Measurements from ENCODE around the gene PRKN. TPM values are rescaled to one million over a fixed set of nuclear protein-coding genes. Genes with fewer than 3 reads are reported as not detected.

Gene PRKN
- total and polyA plus RNA-seq, 5 donors from 2014 or later: 0.24 to 3.7 (median 2.5) TPM

- peaks cover 0 to 7% (median 0%) of the 10 kb centered on the region in 7 donors for H3K9me3 Mint-ChIP-seq
- ATAC-seq (ENCODE audit: low read depth in 2 of 2): no peak
- H3K27me3 Mint-ChIP-seq: no peaks in the 10 kb centered on the region
- no peak for DNase-seq
- peaks cover 3% of the 10 kb centered on the region for H3K36me3 Mint-ChIP-seq
- no peaks in the 10 kb centered on the region for H3K4me1 ChIP-seq (ENCODE audit: control insufficient read depth, insufficient read depth, low read length, poor library complexity, severe bottlenecking)
- no peak overlapping the region for H3K4me3 Mint-ChIP-seq
- H3K27ac Mint-ChIP-seq: no peak overlapping the region
- peaks cover 0 to 2% (median 0%) of the 10 kb centered on the region in 4 donors for H3K4me1 Mint-ChIP-seq
- H3K27me3 ChIP-seq (ENCODE audit: control insufficient read depth, insufficient read depth, low read length): no peaks in the 10 kb centered on the region
- H3K36me3 ChIP-seq (ENCODE audit: control insufficient read depth, insufficient read depth, low read length): no peaks in the 10 kb centered on the region
- no peak overlapping the region for H3K4me3 ChIP-seq (ENCODE audit: low read depth, low read length)
- no peaks in the 10 kb centered on the region for H3K9me3 ChIP-seq (ENCODE audit: control insufficient read depth in 2 of 2, low read length in 2 of 2)
- H3K27ac ChIP-seq (ENCODE audit: insufficient read depth, low read length, poor library complexity, severe bottlenecking): no peak overlapping the region
Observed at GRCh38 chr6:161682982-161683381, 1044.6 kb downstream of the PRKN start.

GRCh38 chr6:161679980-161680538 is 1047.5 kb downstream of the PRKN start:
- H3K4me1 ChIP-seq (ENCODE audit: control insufficient read depth, insufficient read depth, low read length, poor library complexity, severe bottlenecking): no peaks in the 10 kb centered on the region
- H3K27me3 ChIP-seq (ENCODE audit: control insufficient read depth, insufficient read depth, low read length): no peaks in the 10 kb centered on the region
- DNase-seq: no peak
- no peaks in the 10 kb centered on the region for H3K36me3 ChIP-seq (ENCODE audit: control insufficient read depth, insufficient read depth, low read length)
- Mint-ChIP-seq H3K9me3 (peaks cover 0 to 5% (median 0%) of the 10 kb centered on the region in 7 donors), H3K4me1 (no peaks in the 10 kb centered on the region), H3K27ac (no peak overlapping the region), H3K36me3 (no peaks in the 10 kb centered on the region), H3K27me3 (no peaks in the 10 kb centered on the region), H3K4me3 (no peak overlapping the region)
- no peak overlapping the region for H3K4me3 ChIP-seq (ENCODE audit: low read depth, low read length)
- no peaks in the 10 kb centered on the region for H3K9me3 ChIP-seq (ENCODE audit: control insufficient read depth in 2 of 2, low read length in 2 of 2)
- ATAC-seq (ENCODE audit: low read depth in 2 of 2): no peak
- H3K27ac ChIP-seq (ENCODE audit: insufficient read depth, low read length, poor library complexity, severe bottlenecking): no peak overlapping the region

- ATAC-seq (ENCODE audit: low read depth in 2 of 2) (no peak), DNase-seq (no peak)
- Histone ChIP-seq H3K4me1 (ENCODE audit: control insufficient read depth, insufficient read depth, low read length, poor library complexity, severe bottlenecking) (no peaks in the 10 kb centered on the region), H3K36me3 (ENCODE audit: control insufficient read depth, insufficient read depth, low read length) (no peaks in the 10 kb centered on the region), H3K9me3 (ENCODE audit: control insufficient read depth in 2 of 2, low read length in 2 of 2) (no peaks in the 10 kb centered on the region), H3K27ac (ENCODE audit: insufficient read depth, low read length, poor library complexity, severe bottlenecking) (no peak overlapping the region), H3K4me3 (ENCODE audit: low read depth, low read length) (no peak overlapping the region), H3K27me3 (ENCODE audit: control insufficient read depth, insufficient read depth, low read length) (no peaks in the 10 kb centered on the region)
- Mint-ChIP-seq H3K9me3 (peaks cover 0 to 3% (median 0%) of the 10 kb centered on the region in 7 donors), H3K36me3 (no peaks in the 10 kb centered on the region), H3K4me1 (no peaks in the 10 kb centered on the region), H3K27ac (no peak overlapping the region), H3K27me3 (no peaks in the 10 kb centered on the region), H3K4me3 (no peak overlapping the region)
Observed at GRCh38 chr6:161677188-161677587, 1050.4 kb downstream of the PRKN start.

- Mint-ChIP-seq H3K27ac (no peak overlapping the region), H3K4me3 (no peak overlapping the region)
Observed at GRCh38 chr6:161676586-161676985, 1051.0 kb downstream of the PRKN start.

GRCh38 chr6:161674930-161675682 is 1052.5 kb downstream of the PRKN start:
- Mint-ChIP-seq H3K4me1 (no peaks in the 10 kb centered on the region), H3K27ac (no peak overlapping the region), H3K27me3 (no peaks in the 10 kb centered on the region), H3K4me3 (no peak overlapping the region), H3K36me3 (no peaks in the 10 kb centered on the region), H3K9me3 (peaks cover 0 to 6% (median 0%) of the 10 kb centered on the region in 7 donors)
- H3K4me1 ChIP-seq (ENCODE audit: control insufficient read depth, insufficient read depth, low read length, poor library complexity, severe bottlenecking): no peaks in the 10 kb centered on the region
- no peaks in the 10 kb centered on the region for H3K36me3 ChIP-seq (ENCODE audit: control insufficient read depth, insufficient read depth, low read length)
- ATAC-seq (ENCODE audit: low read depth in 2 of 2) (no peak), DNase-seq (no peak)
- H3K9me3 ChIP-seq (ENCODE audit: control insufficient read depth in 2 of 2, low read length in 2 of 2): no peaks in the 10 kb centered on the region
- H3K27ac ChIP-seq (ENCODE audit: insufficient read depth, low read length, poor library complexity, severe bottlenecking): no peak overlapping the region
- H3K4me3 ChIP-seq (ENCODE audit: low read depth, low read length): no peak overlapping the region
- H3K27me3 ChIP-seq (ENCODE audit: control insufficient read depth, insufficient read depth, low read length): no peaks in the 10 kb centered on the region

More at GRCh38 chr6:161676586-161676985, 1051.0 kb downstream of the PRKN start:
- Mint-ChIP-seq H3K4me1 (no peaks in the 10 kb centered on the region), H3K9me3 (peaks cover 0 to 3% (median 0%) of the 10 kb centered on the region in 7 donors), H3K27me3 (no peaks in the 10 kb centered on the region), H3K36me3 (no peaks in the 10 kb centered on the region)
- ATAC-seq (ENCODE audit: low read depth in 2 of 2) (no peak), DNase-seq (no peak)
- Histone ChIP-seq H3K27me3 (ENCODE audit: control insufficient read depth, insufficient read depth, low read length) (no peaks in the 10 kb centered on the region), H3K36me3 (ENCODE audit: control insufficient read depth, insufficient read depth, low read length) (no peaks in the 10 kb centered on the region), H3K27ac (ENCODE audit: insufficient read depth, low read length, poor library complexity, severe bottlenecking) (no peak overlapping the region), H3K4me3 (ENCODE audit: low read depth, low read length) (no peak overlapping the region), H3K9me3 (ENCODE audit: control insufficient read depth in 2 of 2, low read length in 2 of 2) (no peaks in the 10 kb centered on the region), H3K4me1 (ENCODE audit: control insufficient read depth, insufficient read depth, low read length, poor library complexity, severe bottlenecking) (no peaks in the 10 kb centered on the region)

GRCh38 chr6:161673026-161673425 is 1054.5 kb downstream of the PRKN start:
- H3K9me3 Mint-ChIP-seq: peaks cover 0 to 5% (median 0%) of the 10 kb centered on the region in 7 donors
- H3K27me3 Mint-ChIP-seq: no peaks in the 10 kb centered on the region
- Histone ChIP-seq H3K36me3 (ENCODE audit: control insufficient read depth, insufficient read depth, low read length) (no peaks in the 10 kb centered on the region), H3K27ac (ENCODE audit: insufficient read depth, low read length, poor library complexity, severe bottlenecking) (no peak overlapping the region), H3K4me1 (ENCODE audit: control insufficient read depth, insufficient read depth, low read length, poor library complexity, severe bottlenecking) (no peaks in the 10 kb centered on the region), H3K9me3 (ENCODE audit: control insufficient read depth in 2 of 2, low read length in 2 of 2) (no peaks in the 10 kb centered on the region), H3K4me3 (ENCODE audit: low read depth, low read length) (no peak overlapping the region), H3K27me3 (ENCODE audit: control insufficient read depth, insufficient read depth, low read length) (no peaks in the 10 kb centered on the region)
- no peak overlapping the region for H3K4me3 Mint-ChIP-seq
- ATAC-seq (ENCODE audit: low read depth in 2 of 2): no peak
- DNase-seq: no peak
- no peaks in the 10 kb centered on the region for H3K4me1 Mint-ChIP-seq
- H3K36me3 Mint-ChIP-seq: no peaks in the 10 kb centered on the region
- no peak overlapping the region for H3K27ac Mint-ChIP-seq

GRCh38 chr6:161671117-161671516 is 1056.4 kb downstream of the PRKN start:
- no peaks in the 10 kb centered on the region for H3K36me3 ChIP-seq (ENCODE audit: control insufficient read depth, insufficient read depth, low read length)
- no peak overlapping the region for H3K27ac ChIP-seq (ENCODE audit: insufficient read depth, low read length, poor library complexity, severe bottlenecking)
- DNase-seq: no peak
- H3K27me3 ChIP-seq (ENCODE audit: control insufficient read depth, insufficient read depth, low read length): no peaks in the 10 kb centered on the region
- peaks cover 0 to 4% (median 0%) of the 10 kb centered on the region in 7 donors for H3K9me3 Mint-ChIP-seq
- ATAC-seq (ENCODE audit: low read depth in 2 of 2): no peak
- no peaks in the 10 kb centered on the region for H3K4me1 Mint-ChIP-seq
- no peaks in the 10 kb centered on the region for H3K9me3 ChIP-seq (ENCODE audit: control insufficient read depth in 2 of 2, low read length in 2 of 2)
- H3K4me3 ChIP-seq (ENCODE audit: low read depth, low read length): no peak overlapping the region
- H3K4me3 Mint-ChIP-seq: no peak overlapping the region
- no peak overlapping the region for H3K27ac Mint-ChIP-seq
- no peaks in the 10 kb centered on the region for H3K36me3 Mint-ChIP-seq
- H3K27me3 Mint-ChIP-seq: no peaks in the 10 kb centered on the region
- no peaks in the 10 kb centered on the region for H3K4me1 ChIP-seq (ENCODE audit: control insufficient read depth, insufficient read depth, low read length, poor library complexity, severe bottlenecking)

- H3K4me3 ChIP-seq (ENCODE audit: low read depth, low read length): no peak overlapping the region
- H3K4me3 Mint-ChIP-seq: no peak overlapping the region
- H3K27ac ChIP-seq (ENCODE audit: insufficient read depth, low read length, poor library complexity, severe bottlenecking): no peak overlapping the region
- DNase-seq (no peak), ATAC-seq (ENCODE audit: low read depth in 2 of 2) (no peak)
- no peaks in the 10 kb centered on the region for H3K36me3 ChIP-seq (ENCODE audit: control insufficient read depth, insufficient read depth, low read length)
- no peaks in the 10 kb centered on the region for H3K4me1 ChIP-seq (ENCODE audit: control insufficient read depth, insufficient read depth, low read length, poor library complexity, severe bottlenecking)
- no peaks in the 10 kb centered on the region for H3K27me3 Mint-ChIP-seq
- H3K9me3 ChIP-seq (ENCODE audit: control insufficient read depth in 2 of 2, low read length in 2 of 2): peaks cover 0 to 5% of the 10 kb centered on the region in 2 experiments
- no peak overlapping the region for H3K27ac Mint-ChIP-seq
- no peaks in the 10 kb centered on the region for H3K27me3 ChIP-seq (ENCODE audit: control insufficient read depth, insufficient read depth, low read length)
- H3K4me1 Mint-ChIP-seq: no peaks in the 10 kb centered on the region
- no peaks in the 10 kb centered on the region for H3K36me3 Mint-ChIP-seq
- H3K9me3 Mint-ChIP-seq: peaks cover 0 to 4% (median under 1%) of the 10 kb centered on the region in 7 donors
Observed at GRCh38 chr6:161668665-161669064, 1058.9 kb downstream of the PRKN start.
